Endothelial cell of umbilical vein (primary cell): ENCODE measurements around the gene DNAJC2. TPM values are rescaled to one million over a fixed set of nuclear protein-coding genes. Genes with fewer than 3 reads are reported as not detected.

Experiments used
- BruUV-seq: library from RNA; stranded (reverse); fragments of 400-500 nt; replicated peaks from 2 replicates; lab custom pipeline; 2021; lab: Mats Ljungman, UMichigan
- CTCF ChIA-PET: fragments of 300-600, 350-600 bp; sonication (Branson Sonifier 250); formaldehyde crosslinking; loops from one replicate; lab custom pipeline; 2021; ENCODE audit warnings: antibody characterized with exemption, inconsistent platforms; lab: Charles Lee
- POLR2A ChIA-PET: fragments of 300-600, 350-600 bp; sonication (Branson Sonifier 250); formaldehyde crosslinking; loops from one replicate; lab custom pipeline; 2021; ENCODE audit warnings: antibody characterized with exemption, inconsistent platforms; lab: Charles Lee
- DNase-seq: peaks from one replicate; pipeline ENCODE4 v3.0.0-alpha.2; 2011; ENCODE audit warnings: low read depth, low spot score
- FAIRE-seq: peaks from 2 replicates; lab custom pipeline; 2011; peaks lifted over from hg19 to GRCh38; lab: Jason Lieb, UNC
- H2AFZ ChIP-seq: 2 replicates; pipeline ENCODE4 v1.6.0; 2012; ENCODE audit warnings: low read depth, low read length, control low read depth, inconsistent platforms
- H3K27ac ChIP-seq: 2 replicates; pipeline ENCODE4 v1.5.1; 2011; ENCODE audit warnings: low read depth, mild to moderate bottlenecking, control low read depth, low read length, moderate library complexity; ENCODE audit not compliant: insufficient read depth
- H3K27me3 ChIP-seq, 2 experiments: 2 replicates each; pipeline versions ENCODE4 v1.6.0 to v1.6.1; 2011; ENCODE audit warnings: low read length in 2 of 2, mixed read lengths in 1 of 2; ENCODE audit not compliant: control insufficient read depth in 2 of 2, insufficient read depth in 2 of 2
- H3K36me3 ChIP-seq, 2 experiments: 2 replicates in 1 of 2; 3 replicates in 1 of 2; pipeline ENCODE4 v1.5.1; 2011; ENCODE audit warnings: low read length in 2 of 2, mild to moderate bottlenecking in 1 of 2, moderate library complexity in 1 of 2; ENCODE audit not compliant: control insufficient read depth in 2 of 2, insufficient read depth in 2 of 2; ENCODE audit errors: extremely low read depth in 1 of 2
- H3K4me1 ChIP-seq: 3 replicates; pipeline ENCODE4 v1.5.1; 2011; ENCODE audit warnings: mild to moderate bottlenecking, low read length; ENCODE audit not compliant: control insufficient read depth, insufficient read depth; ENCODE audit errors: extremely low read depth
- H3K4me2 ChIP-seq: 2 replicates; pipeline ENCODE4 v1.6.1; 2011; ENCODE audit warnings: low read length, control low read depth, mixed read lengths; ENCODE audit not compliant: insufficient read depth
- H3K4me3 ChIP-seq, 3 experiments: fragments of 200-600 bp in 1 of 3; sonication (generic), shearing (Covaris generic) in 1 of 3; replicated peaks in 1 of 3; 2 replicates each; pipeline ENCODE4 v1.5.1; 2011 to 2016; ENCODE audit warnings: control low read depth in 3 of 3, low read length in 3 of 3, mild to moderate bottlenecking in 2 of 3, inconsistent platforms in 1 of 3, low read depth in 1 of 3, moderate library complexity in 1 of 3; ENCODE audit not compliant: insufficient read depth in 1 of 3
- H3K79me2 ChIP-seq: 2 replicates; pipeline ENCODE4 v1.6.0; 2012; ENCODE audit warnings: low read length, inconsistent platforms; ENCODE audit not compliant: control insufficient read depth, insufficient read depth
- H3K9ac ChIP-seq: replicated peaks from 2 replicates; pipeline ENCODE3; 2011; ENCODE audit warnings: low read length, control low read depth; ENCODE audit not compliant: insufficient read depth; ENCODE audit errors: extremely low read depth
- H3K9me1 ChIP-seq: replicated peaks from 3 replicates; pipeline ENCODE4 v1.6.0; 2011; ENCODE audit warnings: mild to moderate bottlenecking, low read length; ENCODE audit not compliant: control insufficient read depth, insufficient read depth; ENCODE audit errors: extremely low read depth
- H3K9me3 ChIP-seq: replicated peaks from 2 replicates; pipeline ENCODE4 v1.5.1; 2012; ENCODE audit warnings: low read length, inconsistent platforms; ENCODE audit not compliant: control insufficient read depth, insufficient read depth
- H4K20me1 ChIP-seq: replicated peaks from 2 replicates; pipeline ENCODE3; 2011; ENCODE audit warnings: mild to moderate bottlenecking, low read length; ENCODE audit not compliant: control insufficient read depth, insufficient read depth; ENCODE audit errors: extremely low read depth
- EZH2 ChIP-seq: IDR thresholded peaks from 2 replicates; pipeline ENCODE4 v1.6.1; 2012; ENCODE audit warnings: borderline replicate concordance, low read depth, mild to moderate bottlenecking, moderate library complexity, low read length, inconsistent platforms; ENCODE audit not compliant: severe bottlenecking
- FOS ChIP-seq: IDR thresholded peaks from 2 replicates; pipeline ENCODE4 v1.6.1; 2011; ENCODE audit warnings: mild to moderate bottlenecking, low read length, moderate library complexity, borderline replicate concordance; ENCODE audit not compliant: insufficient read depth
- GATA2 ChIP-seq: IDR thresholded peaks from 2 replicates; pipeline ENCODE4 v1.7.0; 2011; ENCODE audit warnings: low read depth, mild to moderate bottlenecking, moderate library complexity, mixed read lengths, low read length; ENCODE audit not compliant: insufficient read length, insufficient read depth
- JUN ChIP-seq: IDR thresholded peaks from 2 replicates; pipeline ENCODE4 v1.6.1; 2011; ENCODE audit warnings: borderline replicate concordance, low read depth; ENCODE audit not compliant: insufficient read length, insufficient read depth
- MYC ChIP-seq: IDR thresholded peaks from one replicate; pipeline ENCODE4 v1.6.1; 2011; ENCODE audit warnings: mild to moderate bottlenecking, low read depth, low read length
- POLR2A ChIP-seq: IDR thresholded peaks from 2 replicates; pipeline ENCODE4 v1.6.1; 2012; ENCODE audit warnings: low read depth, mild to moderate bottlenecking, control low read depth, low read length
- POLR2AphosphoS5 ChIP-seq: IDR thresholded peaks from 2 replicates; pipeline ENCODE4 v1.6.1; 2012; ENCODE audit warnings: low read depth, mild to moderate bottlenecking, control low read depth, low read length, moderate library complexity; ENCODE audit not compliant: insufficient read depth
- dilution Hi-C: fragments of 300-500 bp; cut with MboI; formaldehyde crosslinking; loops from one replicate; pipeline ENCODE4 v1.15.0; 2019; ENCODE audit warnings: low sequenced_read_pairs; ENCODE audit not compliant: extremely low pct_ligation_motif_present
- intact Hi-C: fragments of 100-400 bp; cut with micrococcal nuclease; formaldehyde crosslinking; loops from one replicate; pipeline ENCODE4 v1.10.0; 2022
- polyA plus RNA-seq, 4 experiments: library from polyadenylated mRNA; depleted of rRNA in 3 of 4; stranded (reverse) in 3 of 4; unstranded in 1 of 4; fragments of >200 nt; gene quantifications; 2 replicates each; pipeline versions ENCODE4 v1.2.1 to v1.2.3, GENCODE V29; 2011 to 2012; ENCODE audit warnings: missing spikeins in 1 of 4
- total RNA-seq: library from RNA; stranded (reverse); gene quantifications from 2 replicates; pipeline ENCODE4 v1.2.3, GENCODE V29; 2021
- TF ChIP-seq, protein P1 (sequence below): IDR thresholded peaks from 2 replicates; pipeline ENCODE4 v1.6.1; 2011; ENCODE audit not compliant: insufficient read depth, insufficient read length
- TF ChIP-seq, protein P2 (sequence below), 2 donors: IDR thresholded peaks; 1 replicate in 1 of 2; 2 replicates in 1 of 2; pipeline ENCODE4 v1.5.1; 2011; ENCODE audit warnings: low read length in 2 of 2, mild to moderate bottlenecking in 2 of 2, moderate library complexity in 2 of 2, control low read depth in 1 of 2, inconsistent platforms in 1 of 2, low read depth in 1 of 2; ENCODE audit not compliant: insufficient read depth in 1 of 2; ENCODE audit errors: extremely low read depth in 1 of 2

The DNAJC2 gene
- total and polyA plus RNA-seq, 2 donors (not counting 3 experiments of a cell fraction or from before 2014, with no cell fraction given): 8.4 to 36.3 TPM

DNA sequence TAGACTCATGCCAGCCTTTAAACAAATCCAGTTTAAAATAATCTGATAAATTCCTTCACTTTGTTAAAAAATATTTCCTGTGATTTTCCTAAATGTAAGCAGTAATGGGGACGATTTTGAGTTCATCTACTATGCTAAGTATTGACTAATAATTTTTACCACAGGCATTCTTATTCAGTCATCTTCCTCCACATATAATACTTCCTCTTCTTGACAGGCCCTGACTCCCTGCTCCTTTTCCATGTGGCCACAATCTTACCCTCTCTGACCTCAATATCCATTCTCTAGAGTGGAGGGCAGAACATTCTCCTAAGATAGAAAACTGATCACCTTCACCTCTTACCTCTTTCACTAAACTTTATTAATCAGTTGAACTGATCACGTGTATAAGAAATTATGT is 7.8 kb downstream of the DNAJC2 start:
- FAIRE-seq (no peak), DNase-seq (no peak)
- dilution Hi-C loops: no loop called here
- no peaks in the 10 kb centered on the region for H3K9me1 ChIP-seq
- intact Hi-C loops: no loop called here
- H2AFZ ChIP-seq: no peak overlapping the region
- H3K27me3 ChIP-seq: no peaks in the 10 kb centered on the region
- H3K4me3 ChIP-seq: no peak overlapping the region
- no peaks in the 10 kb centered on the region for H3K4me1 ChIP-seq
- CTCF ChIA-PET: no interaction called here
- no peaks in the 10 kb centered on the region for H3K9me3 ChIP-seq
- no TSS peak for BruUV-seq
- no peak overlapping the region for H3K9ac ChIP-seq
- H3K4me2 ChIP-seq: no peak overlapping the region
- peaks cover 14 to 26% of the 10 kb centered on the region in 2 experiments for H3K36me3 ChIP-seq
- H4K20me1 ChIP-seq: no peaks in the 10 kb centered on the region
- POLR2A ChIA-PET: no interaction called here
- H3K27ac ChIP-seq: no peak overlapping the region
- TF ChIP-seq MYC (no peak), POLR2A (no peak), EZH2 (no peak), FOS (no peak), POLR2AphosphoS5 (no peak), JUN (no peak), GATA2 (no peak)
- TF ChIP-seq, protein P1, sequence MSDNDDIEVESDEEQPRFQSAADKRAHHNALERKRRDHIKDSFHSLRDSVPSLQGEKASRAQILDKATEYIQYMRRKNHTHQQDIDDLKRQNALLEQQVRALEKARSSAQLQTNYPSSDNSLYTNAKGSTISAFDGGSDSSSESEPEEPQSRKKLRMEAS: no peak
- TF ChIP-seq, protein P2, sequence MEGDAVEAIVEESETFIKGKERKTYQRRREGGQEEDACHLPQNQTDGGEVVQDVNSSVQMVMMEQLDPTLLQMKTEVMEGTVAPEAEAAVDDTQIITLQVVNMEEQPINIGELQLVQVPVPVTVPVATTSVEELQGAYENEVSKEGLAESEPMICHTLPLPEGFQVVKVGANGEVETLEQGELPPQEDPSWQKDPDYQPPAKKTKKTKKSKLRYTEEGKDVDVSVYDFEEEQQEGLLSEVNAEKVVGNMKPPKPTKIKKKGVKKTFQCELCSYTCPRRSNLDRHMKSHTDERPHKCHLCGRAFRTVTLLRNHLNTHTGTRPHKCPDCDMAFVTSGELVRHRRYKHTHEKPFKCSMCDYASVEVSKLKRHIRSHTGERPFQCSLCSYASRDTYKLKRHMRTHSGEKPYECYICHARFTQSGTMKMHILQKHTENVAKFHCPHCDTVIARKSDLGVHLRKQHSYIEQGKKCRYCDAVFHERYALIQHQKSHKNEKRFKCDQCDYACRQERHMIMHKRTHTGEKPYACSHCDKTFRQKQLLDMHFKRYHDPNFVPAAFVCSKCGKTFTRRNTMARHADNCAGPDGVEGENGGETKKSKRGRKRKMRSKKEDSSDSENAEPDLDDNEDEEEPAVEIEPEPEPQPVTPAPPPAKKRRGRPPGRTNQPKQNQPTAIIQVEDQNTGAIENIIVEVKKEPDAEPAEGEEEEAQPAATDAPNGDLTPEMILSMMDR (IDR thresholded peaks at IDR 0.05; ENCODE audit: extremely low read depth in 1 of 2, insufficient read depth in 1 of 2, low read depth in 1 of 2, low read length in 2 of 2): no peak
- peaks cover 64% of the 10 kb centered on the region for H3K79me2 ChIP-seq
